Left hindlimb (tissue), 1 donor: ENCODE data around the gene RPS13.
"Not testable (repeated sequence)": the region's sequence is repeated elsewhere in the genome, so short reads cannot be mapped to it uniquely, and the experiment has no call there.

Experiments used
- DNase-seq: peaks from one replicate; pipeline ENCODE4 v3.0.0-alpha.2; 2018

RPS13 gene

DNA sequence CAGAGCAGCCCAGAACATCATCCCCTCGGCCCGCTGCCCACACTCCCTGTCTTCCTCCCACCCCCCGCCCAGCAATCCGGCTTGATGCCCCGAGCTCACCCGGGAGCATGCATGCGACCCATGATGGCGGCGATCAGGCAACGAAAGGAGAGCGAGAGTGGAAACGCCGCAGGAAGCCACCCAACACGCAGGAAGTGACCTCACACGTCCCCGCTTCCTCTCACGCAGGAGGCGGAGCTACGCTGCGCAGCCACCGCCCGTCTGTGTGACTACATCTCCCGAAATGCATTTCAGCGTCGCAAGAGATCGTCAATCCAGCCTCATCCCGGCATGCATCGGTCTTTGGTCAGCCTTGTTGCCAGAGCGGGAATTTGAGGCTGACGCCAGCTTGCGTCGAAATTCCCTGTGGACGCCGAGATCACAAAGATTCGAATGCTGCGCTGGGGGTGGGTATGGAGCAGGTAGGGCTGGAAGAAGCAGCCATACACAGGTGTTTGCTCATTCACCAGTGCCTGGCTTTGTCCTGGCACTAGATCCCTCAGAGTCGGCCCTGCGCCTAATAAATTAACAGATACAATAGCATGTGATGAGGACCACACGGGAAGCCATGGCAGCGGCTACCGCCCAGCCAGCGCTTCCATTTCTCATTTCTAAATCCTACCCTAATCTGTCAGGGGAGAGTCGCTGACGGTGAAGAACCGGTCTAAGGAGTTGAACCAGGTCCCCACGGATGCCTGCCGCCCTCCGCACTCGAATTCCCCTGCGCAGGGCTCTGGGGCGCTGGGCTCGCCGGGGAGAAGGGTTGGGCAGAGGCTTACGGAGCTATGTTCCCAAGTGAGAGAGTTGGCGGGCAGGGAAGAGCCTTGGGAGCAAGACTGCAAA, at the start of gene RPS13:
Gene RPS13, minus strand, starts transcription at position 148 of the 882 bp plus-strand sequence. Its CDS starts 26 bp downstream, at position 122.
- DNase-seq, result peak; percentile 98

- DNase-seq, result no peak
Observed at GRCh38 chr11:17121981-17122380, 44.5 kb upstream of the RPS13 start.

DNA sequence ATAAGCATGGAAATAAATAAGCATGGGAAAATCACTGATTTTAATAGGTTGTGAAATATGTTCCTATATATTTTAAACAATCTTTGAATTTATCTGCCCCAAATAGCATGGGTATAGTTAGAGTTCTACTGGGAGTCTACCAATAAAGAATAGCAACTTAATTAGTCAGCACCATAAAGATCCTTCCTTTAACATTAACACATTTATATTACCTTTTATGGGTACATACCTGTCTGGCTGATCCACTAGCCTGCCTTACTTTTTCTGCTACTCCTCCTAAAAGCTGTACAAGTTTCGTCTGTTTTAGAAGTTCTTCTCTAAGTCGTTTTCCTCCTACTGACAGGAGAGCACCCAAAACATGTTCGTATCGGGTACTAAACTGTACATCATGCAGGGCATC, 39.8 kb upstream of the RPS13 start:
- DNase-seq, result no peak

DNA sequence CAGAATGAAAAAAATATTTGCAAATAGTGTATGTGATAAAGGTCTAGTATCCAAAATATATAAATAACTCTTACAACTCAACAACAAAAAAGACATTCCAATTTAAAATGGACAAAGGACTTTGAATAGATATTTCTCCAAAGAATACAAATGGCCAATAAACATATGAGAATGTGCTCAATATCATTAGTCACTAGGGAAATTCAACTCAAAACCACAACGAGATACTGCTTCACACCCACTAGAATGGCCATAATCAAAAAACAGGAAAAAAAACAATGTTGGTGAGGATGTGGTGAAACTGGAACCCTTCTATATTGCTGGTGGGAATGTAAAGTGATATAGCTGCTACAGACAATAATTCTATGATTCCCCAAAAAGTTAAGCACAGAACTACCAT, 38.6 kb upstream of the RPS13 start:
- no peak for DNase-seq

GRCh38 chr11:17107745-17108144, 30.3 kb upstream of the RPS13 start:
- DNase-seq, result not testable (repeated sequence)

DNA sequence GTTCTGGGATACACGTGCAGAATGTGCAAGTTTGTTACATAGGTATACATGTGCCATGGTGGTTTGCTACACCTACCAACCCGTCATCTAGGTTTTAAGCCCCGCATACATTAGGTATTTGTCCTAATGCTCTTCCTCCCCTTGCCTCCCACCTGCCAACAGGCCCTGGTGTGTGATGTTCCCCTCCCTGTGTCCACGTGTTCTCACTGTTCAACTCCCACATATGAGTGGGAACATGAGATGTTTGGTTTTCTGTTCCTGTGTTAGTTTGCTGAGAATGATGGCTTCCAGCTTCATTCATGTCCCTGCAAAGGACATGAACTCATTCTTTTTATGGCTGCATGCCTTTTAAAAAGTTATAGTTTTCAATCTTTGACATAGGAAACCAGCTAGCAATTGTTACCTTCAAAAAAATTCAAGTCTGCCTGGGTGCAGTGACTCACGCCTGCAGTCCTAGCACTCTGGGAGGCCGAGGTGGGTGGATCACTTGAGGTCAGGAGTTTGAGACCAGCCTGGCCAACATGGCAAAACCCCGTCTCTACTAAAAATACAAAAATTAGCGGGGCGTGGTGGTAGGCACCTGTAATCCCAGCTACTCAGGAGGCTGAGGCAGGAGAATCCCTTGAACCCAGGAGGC, 28.1 kb upstream of the RPS13 start:
- not testable (repeated sequence) for DNase-seq

- no peak for DNase-seq
Observed at GRCh38 chr11:17102462-17102861, 25.0 kb upstream of the RPS13 start.

GRCh38 chr11:17098658-17099057, 21.2 kb upstream of the RPS13 start:
- DNase-seq, result no peak

DNA sequence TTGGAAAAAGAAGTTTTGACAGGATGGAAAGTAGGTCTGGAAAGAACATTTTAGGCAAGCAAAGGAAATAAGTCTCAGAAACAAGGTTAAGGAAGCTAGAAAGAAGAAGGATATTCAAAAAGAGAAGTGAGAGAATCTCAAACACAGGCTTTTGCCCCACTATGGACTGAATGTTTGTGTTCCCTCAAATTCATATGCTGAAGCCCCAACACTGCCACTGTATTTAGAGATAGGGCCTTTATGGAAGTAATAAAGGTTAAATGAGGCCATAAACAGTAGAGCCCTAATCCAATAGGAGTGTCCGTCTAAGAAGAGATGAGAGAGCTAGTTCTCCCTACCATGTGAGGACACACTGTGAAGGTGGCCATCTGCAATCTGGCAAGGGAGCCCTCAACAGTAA, 20.6 kb upstream of the RPS13 start:
- DNase-seq, result no peak

DNA sequence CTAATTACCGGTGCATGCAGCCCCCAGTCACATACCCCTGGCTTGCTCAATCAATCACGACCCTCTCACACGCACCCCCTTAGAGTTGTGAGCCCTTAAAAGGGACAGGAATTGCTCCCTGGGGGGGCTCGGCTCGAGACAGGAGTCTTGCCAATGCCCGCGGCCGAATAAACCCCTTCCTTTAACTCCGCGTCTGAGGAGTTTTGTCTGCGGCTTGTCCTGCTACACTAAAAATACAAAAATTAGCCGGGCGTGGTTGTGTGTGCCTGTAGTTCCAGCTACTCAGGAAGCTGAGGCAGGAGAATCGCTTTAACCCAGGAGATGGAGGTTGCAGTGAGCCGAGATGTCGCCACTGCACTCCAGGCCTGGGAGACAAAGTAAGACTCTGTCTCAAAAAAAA, 8.5 kb upstream of the RPS13 start:
- DNase-seq, result not testable (repeated sequence)

- no peak for DNase-seq
Observed at GRCh38 chr11:17077240-17077519, 287 bp downstream of the RPS13 start.

- DNase-seq, result no peak
Observed at GRCh38 chr11:17076517-17077239, 789 bp downstream of the RPS13 start.

DNA sequence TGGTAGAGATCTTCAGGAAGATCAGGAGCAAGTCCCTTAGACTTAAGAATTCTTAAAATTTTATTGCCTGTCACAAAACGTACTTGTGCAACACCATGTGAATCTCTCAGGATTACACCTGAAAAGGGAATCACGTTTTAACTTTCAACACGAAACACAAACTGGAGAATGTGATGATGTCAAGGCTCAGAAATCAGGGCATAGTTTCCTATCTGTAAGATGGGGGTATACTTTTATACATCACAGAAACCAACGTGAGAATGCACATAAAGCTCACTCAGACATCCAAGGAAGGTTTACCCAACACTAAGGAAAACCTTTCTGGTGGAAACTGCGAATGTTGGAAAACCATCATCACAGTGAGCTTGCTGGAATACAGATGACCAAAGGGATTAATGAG, 2.0 kb downstream of the RPS13 start:
- no peak for DNase-seq

GRCh38 chr11:17073370-17074027, 4.0 kb downstream of the RPS13 start:
- no peak for DNase-seq

DNA sequence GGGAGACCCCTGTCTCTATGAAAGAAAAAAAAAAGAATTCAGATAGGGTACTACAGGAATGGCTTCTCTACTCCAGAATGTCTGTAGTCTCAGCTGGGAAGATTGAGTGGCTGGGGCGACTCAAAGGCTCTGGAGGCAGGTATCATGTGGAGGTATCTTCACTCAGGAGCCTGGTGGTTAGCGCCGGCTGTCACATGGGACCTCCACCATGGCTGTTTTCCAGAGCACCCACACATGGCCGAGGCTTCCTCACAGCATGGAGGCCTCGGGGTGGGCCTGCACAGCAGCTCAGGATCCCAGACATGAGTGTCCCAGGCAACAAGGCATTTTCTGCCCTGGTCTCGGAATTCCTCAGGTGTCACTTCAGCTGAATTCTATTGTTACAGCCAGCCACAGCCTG, 10.1 kb downstream of the RPS13 start:
- DNase-seq, result no peak

DNA sequence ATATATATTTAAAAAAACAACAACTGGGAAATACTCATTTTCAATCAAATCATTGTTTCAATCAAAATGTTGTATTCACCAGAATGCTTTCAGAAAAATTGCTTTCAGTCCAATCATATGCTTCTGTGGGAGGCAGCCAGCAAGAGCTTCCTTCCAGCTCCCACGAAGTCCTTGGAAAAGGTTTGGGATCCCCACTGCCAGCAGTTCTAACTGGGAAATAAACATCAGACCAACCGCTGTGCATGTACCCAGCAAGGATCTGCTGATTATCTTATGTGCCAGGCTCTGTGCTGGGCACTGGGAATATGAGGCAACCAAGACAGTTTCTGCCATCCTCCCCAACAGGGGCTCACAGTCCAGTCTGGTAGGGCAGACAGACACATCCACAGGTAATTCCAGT, 10.8 kb downstream of the RPS13 start:
- no peak for DNase-seq

GRCh38 chr11:17063171-17064002, 14.1 kb downstream of the RPS13 start:
- no peak for DNase-seq

DNA sequence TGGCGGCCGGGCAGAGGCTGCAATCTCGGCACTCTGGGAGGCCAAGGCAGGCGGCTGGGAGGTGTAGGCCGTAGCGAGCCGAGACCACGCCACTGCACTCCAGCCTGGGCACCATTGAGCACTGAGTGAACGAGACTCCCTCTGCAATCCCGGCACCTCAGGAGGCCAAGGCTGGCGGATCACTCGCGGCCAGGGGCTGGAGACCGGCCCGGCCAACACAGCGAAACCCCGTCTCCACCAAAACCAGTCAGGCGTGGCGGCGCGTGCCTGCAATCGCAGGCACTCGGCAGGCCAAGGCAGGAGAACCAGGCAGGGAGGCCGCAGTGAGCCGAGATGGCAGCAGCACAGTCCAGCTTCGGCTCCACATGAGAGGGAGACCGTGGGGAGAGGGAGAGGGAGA, 26.3 kb downstream of the RPS13 start:
- DNase-seq, result not testable (repeated sequence)

GRCh38 chr11:17048491-17048890, 29.0 kb downstream of the RPS13 start:
- not testable (repeated sequence) for DNase-seq

- no peak for DNase-seq
Observed at GRCh38 chr11:17046690-17047089, 30.8 kb downstream of the RPS13 start.

DNA sequence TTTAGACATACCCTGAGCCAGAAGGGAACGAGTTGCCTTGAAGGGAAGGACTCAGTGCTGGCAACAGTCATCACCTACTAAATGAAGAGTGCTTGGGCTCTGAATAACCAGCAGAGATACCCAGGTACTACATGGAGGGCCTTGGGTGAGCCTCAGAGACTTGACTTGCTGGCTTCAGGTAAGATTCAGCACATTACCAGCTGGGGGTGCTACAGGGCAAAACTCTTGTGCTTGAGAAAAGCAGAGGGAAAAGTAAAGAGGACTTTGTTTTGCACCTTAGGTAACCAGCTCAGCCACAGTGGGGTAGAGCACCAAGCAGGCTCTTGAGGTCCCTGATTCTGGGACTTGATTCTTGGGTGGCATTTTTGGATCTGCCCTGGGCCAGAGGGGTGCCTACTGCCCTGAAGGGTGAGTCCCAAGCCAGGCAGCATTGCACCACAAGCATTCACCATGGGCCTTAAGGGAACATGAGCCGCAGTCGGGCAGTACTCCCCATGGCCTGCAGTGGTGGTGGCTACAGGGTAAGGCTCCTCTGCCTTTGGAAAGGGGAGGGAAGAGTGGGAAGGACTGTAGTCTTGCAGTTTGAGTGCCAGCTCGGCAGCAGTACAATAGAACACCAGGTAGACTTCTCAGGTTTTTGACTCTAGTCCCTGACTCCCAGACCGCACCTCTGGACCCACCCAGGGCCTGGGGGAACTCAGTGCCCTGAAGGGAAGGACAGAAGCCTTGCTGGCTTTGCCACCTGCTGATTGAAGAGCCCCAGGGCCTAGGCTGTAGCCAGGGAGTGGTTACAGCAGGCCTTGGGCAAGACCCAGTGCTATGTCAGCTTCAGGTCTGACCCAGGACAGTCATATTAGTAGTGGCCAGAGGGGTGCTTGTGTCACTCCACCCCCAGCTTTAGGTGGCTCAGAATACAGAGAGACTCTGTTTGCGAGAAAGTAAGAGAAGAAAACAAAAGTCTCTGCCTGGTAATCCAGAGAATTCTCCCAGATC, 40.5 kb downstream of the RPS13 start:
- DNase-seq, result no peak
